SIG-M5 (cell line): ENCODE data around the gene RALA.
"Not testable (repeated sequence)": the region's sequence is repeated elsewhere in the genome, so short reads cannot be mapped to it uniquely, and the experiment has no call there.

Experiments
- DNase-seq: peaks from one replicate; lab custom pipeline; 2025; lab: John Stamatoyannopoulos, UW

Gene RALA

GRCh38 chr7:39686261-39686924, 63.0 kb downstream of the RALA start:
- no peak for DNase-seq

GRCh38 chr7:39688611-39689480, 65.5 kb downstream of the RALA start:
- DNase-seq: no peak

- DNase-seq: no peak
These were observed 68.4 kb downstream of the RALA start for GRCh38 chr7:39691821-39692220.

- not testable (repeated sequence) for DNase-seq
These were observed 69.7 kb downstream of the RALA start for GRCh38 chr7:39693086-39693485.

GRCh38 chr7:39693812-39694211, 70.4 kb downstream of the RALA start:
- DNase-seq: no peak

- DNase-seq: no peak
These were observed 72.6 kb downstream of the RALA start for GRCh38 chr7:39695852-39696586.

GRCh38 chr7:39696631-39697030, 73.3 kb downstream of the RALA start:
- DNase-seq: no peak

GRCh38 chr7:39697483-39697882, 74.1 kb downstream of the RALA start:
- DNase-seq: no peak

- DNase-seq: no peak
These were observed 76.8 kb downstream of the RALA start for GRCh38 chr7:39700165-39700564.

GRCh38 chr7:39700932-39701331, 77.6 kb downstream of the RALA start:
- DNase-seq: no peak

GRCh38 chr7:39702133-39702532, 78.8 kb downstream of the RALA start:
- no peak for DNase-seq

- DNase-seq: no peak
These were observed 79.8 kb downstream of the RALA start for GRCh38 chr7:39703144-39703543.

GRCh38 chr7:39709029-39709428, 85.7 kb downstream of the RALA start:
- no peak for DNase-seq

GRCh38 chr7:39709768-39710311, 86.5 kb downstream of the RALA start:
- no peak for DNase-seq

- no peak for DNase-seq
These were observed 89.4 kb downstream of the RALA start for GRCh38 chr7:39712751-39713150.

- DNase-seq: no peak
These were observed 91.2 kb downstream of the RALA start for GRCh38 chr7:39714447-39715091.

GRCh38 chr7:39720586-39720985, 97.2 kb downstream of the RALA start:
- no peak for DNase-seq

- DNase-seq: no peak
These were observed 98.0 kb downstream of the RALA start for GRCh38 chr7:39721345-39721744.

- no peak for DNase-seq
These were observed 98.7 kb downstream of the RALA start for GRCh38 chr7:39721919-39722597.

GRCh38 chr7:39727231-39728012, 104.0 kb downstream of the RALA start:
- no peak for DNase-seq
